ENCODE results near the gene PIK3AP1. TPM values are rescaled to one million over a fixed set of nuclear protein-coding genes. Genes with fewer than 3 reads are reported as not detected.

PIK3AP1 gene
- total and polyA plus RNA-seq, 2 of the 8 experiments (the other 6 are each of a cell fraction or from before 2014, with no cell fraction given) = 1.9 to 4.5 TPM

- no peak overlapping the region for H2BK12ac ChIP-seq (ENCODE audit: low read depth, low read length)
- H3K4me2 ChIP-seq (ENCODE audit: insufficient read depth in 1 of 2, low read depth in 2 of 2, low read length in 2 of 2) = no peak overlapping the region
- H2BK15ac ChIP-seq (ENCODE audit: low read length) = no peak overlapping the region
- no peak overlapping the region for H2BK5ac ChIP-seq (ENCODE audit: low read depth, low read length)
- H3K23me2 ChIP-seq (ENCODE audit: low read depth, low read length) = no peaks in the 10 kb centered on the region; the same call in 1 of the 2 replicates
- H3K4ac ChIP-seq (replicated peaks; ENCODE audit: insufficient read length, low read depth, low read length) = no peak overlapping the region
- no peaks in the 10 kb centered on the region for H3K36me3 ChIP-seq (ENCODE audit: control insufficient read depth in 2 of 4, insufficient read depth in 4 of 4, low read length in 3 of 4)
- H3K23ac ChIP-seq (ENCODE audit: insufficient read length) = no peak overlapping the region
- no peak overlapping the region for H2BK120ac ChIP-seq (replicated peaks; ENCODE audit: low read depth, low read length)
- no peak for FAIRE-seq
- no peak overlapping the region for H4K5ac ChIP-seq (ENCODE audit: insufficient read length, low read depth, low read length)
- H2BK20ac ChIP-seq (ENCODE audit: low read length) = no peak overlapping the region
- H3K14ac ChIP-seq (ENCODE audit: insufficient read length) = no peak overlapping the region
- H3K27ac ChIP-seq (ENCODE audit: low read depth, low read length) = no peak overlapping the region
- no peaks in the 10 kb centered on the region for H4K20me1 ChIP-seq (replicated peaks in 1 of 2; ENCODE audit: control insufficient read depth in 1 of 2, insufficient read depth in 2 of 2, low read length in 2 of 2)
- DNase-seq (ENCODE audit: low read depth in 1 of 2, low spot score in 2 of 2) = no peak
- ChIA-PET CTCF (ENCODE audit: partially characterized antibody) (interaction anchor here (0.7 to 1.2 kb wide), 3 partner anchors 21 to 444 kb away, joined by 3 read pairs; partner anchors contain the start of gene TLL2), POLR2A (ENCODE audit: partially characterized antibody) (interaction anchor here (0.6 to 1.3 kb wide), 2 partner anchors 12 to 113 kb away, joined by 3 read pairs; partner anchors contain the start of gene TM9SF3)
- H3K56ac ChIP-seq (replicated peaks; ENCODE audit: insufficient read length, low read depth, low read length) = no peak overlapping the region
- WGBS, 2 experiments (ENCODE audit: extremely low coverage in 1 of 2, insufficient coverage in 1 of 2, insufficient read length in 1 of 2, insufficient replicate concordance in 2 of 2, low coverage in 1 of 2, low lambda C conversion rate in 2 of 2, missing lambda C conversion rate in 1 of 2) = 81% methylated on average over 4 of the region's 4 CpGs; no CpG with 5 or more reads in 1 of the 2 experiments
- H3K4me3 ChIP-seq (ENCODE audit: extremely low read depth in 1 of 4, insufficient read depth in 2 of 4, low read depth in 3 of 4, low read length in 4 of 4) = no peak overlapping the region
- H4K91ac ChIP-seq (replicated peaks; ENCODE audit: insufficient read length, low read length) = no peak overlapping the region
- peaks cover 0 to 3% (median 0%) of the 10 kb centered on the region in 4 experiments; a peak in 1 of 7 replicates for H3K4me1 ChIP-seq (replicated peaks in 1 of 4; ENCODE audit: control insufficient read depth in 3 of 4, insufficient read depth in 4 of 4, low read length in 3 of 4)
- no peak overlapping the region for H4K8ac ChIP-seq (ENCODE audit: extremely low read depth, insufficient read depth, low read length)
- no peak for TF ChIP-seq POLR2AphosphoS5 (IDR thresholded peaks at IDR 0.05; ENCODE audit: low read depth, low read length)
- no peak for TF ChIP-seq RBBP5 (IDR thresholded peaks at IDR 0.05; ENCODE audit: borderline replicate concordance, low read depth, low read length)
- no peak for TF ChIP-seq EGR1 (IDR thresholded peaks at IDR 0.05; ENCODE audit: borderline replicate concordance, low read depth, low read length)
- TF ChIP-seq JUND (IDR thresholded peaks at IDR 0.05; ENCODE audit: low read length) = no peak
- TF ChIP-seq BCL11A (IDR thresholded peaks at IDR 0.05; ENCODE audit: low read depth in 2 of 2, low read length in 2 of 2) = no peak
- H3K79me2 ChIP-seq (ENCODE audit: control insufficient read depth in 1 of 2, insufficient read depth in 2 of 2, low read length in 2 of 2) = no peaks in the 10 kb centered on the region
- 0 out of 7 replicates have a peak, but pooled peaks cover 0 to 2% (median 0%) of the 10 kb centered on the region in 4 experiments for H3K27me3 ChIP-seq (replicated peaks in 1 of 4; ENCODE audit: control insufficient read depth in 3 of 4, extremely low read depth in 1 of 4, insufficient read depth in 3 of 4, low read length in 3 of 4)
- no peak overlapping the region for H3K18ac ChIP-seq (ENCODE audit: extremely low read depth, low read length)
- no peak overlapping the region for H2AK5ac ChIP-seq (ENCODE audit: low read depth, low read length)
- H3K79me1 ChIP-seq (ENCODE audit: low read depth, low read length) = no peaks in the 10 kb centered on the region
- H2AFZ ChIP-seq (ENCODE audit: low read length) = no peak overlapping the region
- H3K9me3 ChIP-seq (ENCODE audit: insufficient read depth in 2 of 2, low read depth in 1 of 2, low read length in 1 of 2) = no peaks in the 10 kb centered on the region
- H3K9ac ChIP-seq (replicated peaks in 1 of 4; ENCODE audit: extremely low read depth in 1 of 4, low read depth in 3 of 4, low read length in 3 of 4) = no peak overlapping the region
These were observed 121.5 kb downstream of the PIK3AP1 start for GRCh38 chr10:96598846-96599245.

Data from H1 (cell line).